Sigmoid colon (tissue), 4 donors: ENCODE results near the gene PGAM4.

ENCODE experiments used
- EP300 ChIP-seq, 4 donors: sonication (generic); formaldehyde crosslinking; IDR thresholded peaks; one replicate each; pipeline ENCODE4 v1.6.1; 2017; ENCODE audit warnings: antibody characterized with exemption in 4 of 4
- POLR2A ChIP-seq, 2 donors: fragments of 450-650 bp; IDR thresholded peaks; one replicate each; pipeline ENCODE4 v1.6.1; 2016; ENCODE audit warnings: antibody characterized with exemption in 2 of 2, mild to moderate bottlenecking in 2 of 2, moderate library complexity in 2 of 2
- POLR2AphosphoS5 ChIP-seq, 4 donors: sonication (generic); formaldehyde crosslinking; IDR thresholded peaks; one replicate each; pipeline ENCODE4 v1.6.1; 2017; ENCODE audit warnings: antibody characterized with exemption in 4 of 4
- TF ChIP-seq, protein P1 (sequence below), 4 experiments: fragments of 450-650 bp in 3 of 4; fragments of 200-600 bp in 1 of 4; IDR thresholded peaks; one replicate each; pipeline ENCODE4 v1.5.1; 2016 to 2019; ENCODE audit warnings: antibody characterized with exemption in 4 of 4, mild to moderate bottlenecking in 3 of 4, moderate library complexity in 2 of 4

DNA sequence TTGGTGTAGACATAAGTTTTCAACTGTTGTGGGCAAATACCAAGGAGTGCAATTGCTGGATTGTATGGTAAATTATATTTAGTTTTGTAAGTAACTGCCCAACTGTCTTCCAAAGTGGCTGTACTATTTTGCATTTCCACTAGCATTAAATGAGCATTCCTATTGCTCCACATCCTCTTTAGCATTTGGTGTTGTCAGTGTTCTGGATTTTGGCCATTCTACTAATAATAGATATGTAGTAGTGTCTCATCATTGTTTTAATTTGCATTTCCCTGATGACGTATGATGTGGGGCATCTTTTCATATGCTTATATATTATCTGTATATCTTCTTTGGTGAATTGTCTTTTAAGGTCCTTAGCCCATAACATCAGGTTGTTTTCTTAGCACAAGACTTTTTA is 17.3 kb downstream of the PGAM4 start:
- TF ChIP-seq, protein P1, sequence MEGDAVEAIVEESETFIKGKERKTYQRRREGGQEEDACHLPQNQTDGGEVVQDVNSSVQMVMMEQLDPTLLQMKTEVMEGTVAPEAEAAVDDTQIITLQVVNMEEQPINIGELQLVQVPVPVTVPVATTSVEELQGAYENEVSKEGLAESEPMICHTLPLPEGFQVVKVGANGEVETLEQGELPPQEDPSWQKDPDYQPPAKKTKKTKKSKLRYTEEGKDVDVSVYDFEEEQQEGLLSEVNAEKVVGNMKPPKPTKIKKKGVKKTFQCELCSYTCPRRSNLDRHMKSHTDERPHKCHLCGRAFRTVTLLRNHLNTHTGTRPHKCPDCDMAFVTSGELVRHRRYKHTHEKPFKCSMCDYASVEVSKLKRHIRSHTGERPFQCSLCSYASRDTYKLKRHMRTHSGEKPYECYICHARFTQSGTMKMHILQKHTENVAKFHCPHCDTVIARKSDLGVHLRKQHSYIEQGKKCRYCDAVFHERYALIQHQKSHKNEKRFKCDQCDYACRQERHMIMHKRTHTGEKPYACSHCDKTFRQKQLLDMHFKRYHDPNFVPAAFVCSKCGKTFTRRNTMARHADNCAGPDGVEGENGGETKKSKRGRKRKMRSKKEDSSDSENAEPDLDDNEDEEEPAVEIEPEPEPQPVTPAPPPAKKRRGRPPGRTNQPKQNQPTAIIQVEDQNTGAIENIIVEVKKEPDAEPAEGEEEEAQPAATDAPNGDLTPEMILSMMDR (IDR thresholded peaks at IDR 0.05): no peak
- TF ChIP-seq POLR2A (IDR thresholded peaks at IDR 0.05): no peak
- no peak for TF ChIP-seq POLR2AphosphoS5 (IDR thresholded peaks at IDR 0.05)
- no peak for TF ChIP-seq EP300 (IDR thresholded peaks at IDR 0.05)
